Measurements from ENCODE around the gene ABCA10.
"Not testable (repeated sequence)": the region's sequence is repeated elsewhere in the genome, so short reads cannot be mapped to it uniquely, and the experiment has no call there.

- not testable (repeated sequence) for TF ChIP-seq POLR2A, POLR2AphosphoS5, CTCF, EP300 (IDR thresholded peaks at IDR 0.05)
Measured at GRCh38 chr17:69276279-69276678, 47.7 kb upstream of the ABCA10 start.
